ENCODE data around the gene HNF1B.

The HNF1B gene

DNA sequence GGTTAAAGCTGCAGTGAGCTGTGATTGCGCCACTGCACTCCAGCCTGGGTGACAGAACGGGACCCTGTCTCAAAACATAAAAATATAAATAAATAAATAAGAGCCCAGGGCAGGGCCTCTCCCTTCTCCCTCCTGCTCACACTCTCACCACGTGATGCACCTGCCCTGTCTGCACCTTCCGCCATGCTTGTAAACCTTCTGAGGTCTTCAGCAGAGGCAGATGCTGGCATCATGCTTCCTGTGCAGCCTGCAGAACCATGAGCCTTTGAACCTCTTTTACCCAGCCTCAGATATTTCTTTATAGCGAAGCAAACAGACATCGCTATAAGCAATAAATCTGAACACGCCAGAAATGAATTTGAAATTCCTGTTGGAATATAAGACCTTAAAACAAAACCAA, 48.5 kb downstream of the HNF1B start:
- TF ChIP-seq, protein P1, sequence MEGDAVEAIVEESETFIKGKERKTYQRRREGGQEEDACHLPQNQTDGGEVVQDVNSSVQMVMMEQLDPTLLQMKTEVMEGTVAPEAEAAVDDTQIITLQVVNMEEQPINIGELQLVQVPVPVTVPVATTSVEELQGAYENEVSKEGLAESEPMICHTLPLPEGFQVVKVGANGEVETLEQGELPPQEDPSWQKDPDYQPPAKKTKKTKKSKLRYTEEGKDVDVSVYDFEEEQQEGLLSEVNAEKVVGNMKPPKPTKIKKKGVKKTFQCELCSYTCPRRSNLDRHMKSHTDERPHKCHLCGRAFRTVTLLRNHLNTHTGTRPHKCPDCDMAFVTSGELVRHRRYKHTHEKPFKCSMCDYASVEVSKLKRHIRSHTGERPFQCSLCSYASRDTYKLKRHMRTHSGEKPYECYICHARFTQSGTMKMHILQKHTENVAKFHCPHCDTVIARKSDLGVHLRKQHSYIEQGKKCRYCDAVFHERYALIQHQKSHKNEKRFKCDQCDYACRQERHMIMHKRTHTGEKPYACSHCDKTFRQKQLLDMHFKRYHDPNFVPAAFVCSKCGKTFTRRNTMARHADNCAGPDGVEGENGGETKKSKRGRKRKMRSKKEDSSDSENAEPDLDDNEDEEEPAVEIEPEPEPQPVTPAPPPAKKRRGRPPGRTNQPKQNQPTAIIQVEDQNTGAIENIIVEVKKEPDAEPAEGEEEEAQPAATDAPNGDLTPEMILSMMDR (IDR thresholded peaks at IDR 0.05; ENCODE audit: low read depth, low read length): no peak
- no peak overlapping the region for H3K4me3 ChIP-seq (ENCODE audit: low read depth, low read length)

DNA sequence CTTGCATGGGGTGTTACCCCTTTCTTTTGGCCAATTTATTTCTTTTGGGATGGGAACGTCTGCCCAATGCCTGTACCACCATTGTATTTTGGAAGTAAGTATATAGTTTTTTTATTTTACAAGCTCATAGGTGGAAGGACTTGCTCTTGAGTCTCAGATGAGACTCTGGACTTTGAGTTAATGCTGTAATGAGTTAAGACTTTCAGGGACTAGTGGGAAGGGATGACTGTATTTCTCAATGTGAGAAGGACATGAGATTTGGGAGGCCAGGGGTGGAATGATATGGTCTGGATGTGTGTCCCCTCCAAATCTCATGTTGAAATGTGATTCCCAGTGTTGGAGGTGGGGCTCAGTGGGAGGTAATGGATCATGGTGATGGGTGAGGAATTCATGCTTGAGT, 49.1 kb downstream of the HNF1B start:
- no peak overlapping the region for H3K4me3 ChIP-seq (ENCODE audit: low read depth, low read length)
- TF ChIP-seq, protein P1 (IDR thresholded peaks at IDR 0.05; ENCODE audit: low read depth, low read length): no peak

DNA sequence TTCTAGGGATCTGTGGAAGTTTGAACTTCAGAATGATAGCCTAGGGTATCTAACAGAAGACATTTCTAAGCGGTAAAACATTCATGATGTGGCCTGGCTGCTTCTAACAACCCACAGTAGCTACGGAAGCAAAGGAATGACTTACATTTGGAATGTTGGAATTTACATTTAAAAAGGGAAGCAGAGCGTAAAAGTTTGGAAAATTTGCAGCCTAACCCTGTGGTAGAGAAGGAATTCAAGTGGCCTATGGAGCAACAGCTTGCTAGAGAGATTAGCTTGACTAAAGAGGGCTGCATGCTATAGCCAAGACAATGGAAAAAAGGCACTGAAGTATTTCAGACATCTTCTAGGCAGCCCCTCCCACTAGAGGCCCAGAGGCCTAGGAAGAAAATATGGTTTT, 50.1 kb downstream of the HNF1B start:
- TF ChIP-seq, protein P1 (IDR thresholded peaks at IDR 0.05; ENCODE audit: low read depth, low read length): no peak

DNA sequence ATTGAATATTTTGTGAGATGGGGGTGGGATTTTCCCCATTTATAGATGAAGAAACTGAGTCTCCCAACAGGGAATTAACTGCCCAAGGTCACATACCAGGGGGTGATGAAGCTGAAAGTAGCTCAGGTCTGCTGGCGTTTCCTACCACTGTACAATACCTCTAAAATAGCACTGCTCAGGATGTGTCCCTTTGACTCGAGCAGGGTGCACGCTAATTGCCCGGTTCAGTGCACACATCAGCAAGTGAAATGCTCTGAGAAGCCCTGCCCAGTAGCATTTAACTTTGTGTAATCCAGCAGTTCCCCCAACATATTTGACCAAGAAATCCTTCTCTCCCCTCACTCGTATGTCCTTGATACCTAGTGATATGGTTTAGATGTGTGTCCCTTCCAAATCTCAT, 51.5 kb downstream of the HNF1B start:
- H3K4me3 ChIP-seq (ENCODE audit: low read depth, low read length): no peak overlapping the region
- TF ChIP-seq, protein P1 (IDR thresholded peaks at IDR 0.05; ENCODE audit: low read depth, low read length): no peak

More for the DNA sequence above, 50.1 kb downstream of the HNF1B start:
- H3K4me3 ChIP-seq (ENCODE audit: low read depth, low read length): no peak overlapping the region

DNA sequence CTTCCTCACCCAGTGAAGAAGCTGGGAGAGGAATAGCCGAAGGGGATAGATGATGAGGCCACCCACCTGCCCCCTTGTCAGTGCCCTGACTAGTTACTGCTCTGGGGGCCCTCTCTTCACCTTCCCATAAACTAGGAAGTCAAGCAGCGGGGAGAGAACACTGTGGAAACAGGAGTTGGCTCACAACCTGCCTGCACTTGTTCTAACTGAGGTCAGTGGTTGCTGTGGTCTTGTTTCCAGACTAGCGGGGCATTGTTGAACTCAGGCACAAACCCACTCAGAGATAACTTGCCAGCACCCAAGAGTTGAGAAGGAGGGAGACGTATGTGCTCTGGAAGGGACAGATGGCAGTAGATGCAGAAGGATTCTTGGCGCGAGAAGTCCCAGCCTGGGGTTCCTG, 53.1 kb downstream of the HNF1B start:
- TF ChIP-seq, protein P1 (IDR thresholded peaks at IDR 0.05; ENCODE audit: low read depth, low read length): no peak

DNA sequence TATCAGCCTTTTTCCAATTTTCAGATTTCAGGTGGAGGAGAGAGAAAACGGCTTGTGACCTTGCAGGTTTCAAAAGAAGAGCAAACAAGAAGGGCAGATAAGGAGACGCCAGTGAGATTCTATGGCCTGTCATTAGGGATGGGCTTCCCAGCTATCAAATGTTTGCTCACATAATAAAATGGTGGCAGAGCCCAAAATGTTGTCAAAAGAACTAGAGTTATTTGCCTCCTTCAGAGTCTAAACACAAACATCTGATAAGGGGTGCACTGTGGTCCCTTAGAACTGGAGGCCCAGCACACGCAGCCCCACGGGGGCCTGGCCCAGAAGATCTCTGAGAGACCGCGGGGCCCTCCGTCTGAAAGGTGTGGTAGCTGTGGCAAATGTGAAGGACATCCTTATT, 55.5 kb downstream of the HNF1B start:
- no peak overlapping the region for H3K4me3 ChIP-seq (ENCODE audit: low read depth, low read length)
- TF ChIP-seq, protein P1 (IDR thresholded peaks at IDR 0.05; ENCODE audit: low read depth, low read length): no peak

More for the DNA sequence above, 53.1 kb downstream of the HNF1B start:
- H3K4me3 ChIP-seq (ENCODE audit: low read depth, low read length): no peak overlapping the region

DNA sequence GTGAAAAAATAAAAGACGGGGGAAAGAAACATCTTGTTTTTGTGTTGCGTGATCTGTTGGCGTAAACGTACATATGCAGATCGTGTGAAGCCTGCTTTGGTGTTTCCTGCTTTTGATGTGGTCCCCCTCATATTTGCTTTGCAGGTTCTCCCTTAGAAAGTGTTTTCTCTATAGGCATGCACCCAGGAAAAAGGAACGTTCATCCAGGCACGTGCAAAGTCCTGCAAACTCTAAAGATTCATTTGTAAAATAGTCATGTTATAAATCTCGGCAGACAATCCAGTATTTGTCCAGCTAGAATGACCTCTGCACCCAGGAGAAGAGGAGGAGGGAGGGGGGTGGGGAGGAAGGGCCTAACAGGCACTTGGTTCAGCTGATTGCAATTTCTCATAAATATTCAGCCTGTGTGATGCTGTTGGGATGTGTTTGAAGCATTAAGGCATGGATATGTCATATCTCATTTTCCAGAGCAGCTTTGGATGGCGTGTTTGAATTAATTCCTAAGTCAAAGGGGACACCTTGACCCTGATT, 61.3 kb downstream of the HNF1B start:
- no peak overlapping the region for H3K4me3 ChIP-seq (ENCODE audit: low read depth, low read length)
- TF ChIP-seq, protein P1 (IDR thresholded peaks at IDR 0.05; ENCODE audit: low read depth, low read length): no peak

All from WI38 (cell line).